Endodermal cell (in vitro differentiated cells): ENCODE measurements around the gene ANO9. TPM values are rescaled to one million over a fixed set of nuclear protein-coding genes. Genes with fewer than 3 reads are reported as not detected.

Experiments
- DNase-seq: peaks from one replicate; pipeline ENCODE4 v3.0.0-alpha.2; 2017
- H3K27ac ChIP-seq: 2 replicates; pipeline ENCODE4 v1.5.1; 2013; ENCODE audit warnings: mild to moderate bottlenecking, low read depth, low read length, moderate library complexity
- H3K27me3 ChIP-seq: 2 replicates; pipeline ENCODE4 v1.6.1; 2013; ENCODE audit warnings: mild to moderate bottlenecking, low read length, moderate library complexity; ENCODE audit not compliant: insufficient read depth, control insufficient read depth, poor library complexity, severe bottlenecking
- H3K36me3 ChIP-seq: 2 replicates; pipeline ENCODE4 v1.7.0; 2013; ENCODE audit warnings: mild to moderate bottlenecking, low read length, moderate library complexity; ENCODE audit not compliant: control insufficient read depth, insufficient read depth
- H3K4me1 ChIP-seq: one replicate; pipeline ENCODE4 v1.7.0; 2013; ENCODE audit warnings: low read length; ENCODE audit not compliant: control insufficient read depth, insufficient read depth
- H3K4me3 ChIP-seq: 2 replicates; pipeline ENCODE4 v1.5.1; 2013; ENCODE audit warnings: mild to moderate bottlenecking, low read length, moderate library complexity
- H3K9ac ChIP-seq: 2 replicates; pipeline ENCODE4 v1.6.1; 2013; ENCODE audit warnings: mild to moderate bottlenecking, low read length, moderate library complexity; ENCODE audit not compliant: poor library complexity, severe bottlenecking; ENCODE audit errors: extremely low read depth
- H3K9me3 ChIP-seq: 2 replicates; pipeline ENCODE4 v1.6.1; 2013; ENCODE audit warnings: mild to moderate bottlenecking, low read length, moderate library complexity; ENCODE audit not compliant: control insufficient read depth
- H3K27ac Mint-ChIP-seq: 2 replicates; pipeline ENCODE4 v1.8.0; 2020; ENCODE audit warnings: mixed read lengths
- H3K27me3 Mint-ChIP-seq: 2 replicates; pipeline ENCODE4 v1.8.0; 2021; ENCODE audit warnings: mild to moderate bottlenecking, mixed read lengths; ENCODE audit not compliant: insufficient read depth
- H3K36me3 Mint-ChIP-seq: 2 replicates; pipeline ENCODE4 v1.8.0; 2020; ENCODE audit warnings: low read depth, mixed read lengths
- H3K4me1 Mint-ChIP-seq: 2 replicates; pipeline ENCODE4 v1.8.0; 2020; ENCODE audit warnings: mixed read lengths
- H3K4me3 Mint-ChIP-seq: 2 replicates; pipeline ENCODE4 v1.8.0; 2020; ENCODE audit warnings: mild to moderate bottlenecking, moderate library complexity, mixed read lengths
- H3K9me3 Mint-ChIP-seq: 2 replicates; pipeline ENCODE4 v1.8.0; 2020; ENCODE audit warnings: mild to moderate bottlenecking, mixed read lengths
- WGBS, 2 experiments: methylation state at CpG; one replicate each; pipeline versions ENCODE4 v1.1.5 to v1.1.7; 2013; ENCODE audit warnings: missing lambda C conversion rate in 2 of 2, mixed read lengths in 1 of 2; ENCODE audit not compliant: insufficient coverage in 1 of 2, insufficient read length in 1 of 2; 5-methylcytosine and 5-hydroxymethylcytosine counted together
- total RNA-seq, 2 donors: library from RNA; stranded (reverse); fragmentation: NEBNext Ultra II Directional in 1 of 2; extraction: Animal tissue kit (Norgen Biotek cat#: 25700) in 1 of 2; gene quantifications; 2 replicates in 1 of 2; 3 replicates in 1 of 2; pipeline ENCODE4 v1.2.1, GENCODE V29; 2021
- TF ChIP-seq, protein P1 (sequence below): fragments of 200-600 bp; sonication (generic); conservative IDR thresholded peaks from 2 replicates; pipeline ENCODE4 v1.5.0; 2021; ENCODE audit warnings: antibody characterized with exemption, mild to moderate bottlenecking

Gene ANO9
- total RNA-seq, 2 donors from 2014 or later = 16.8 to 17.8 TPM

DNA sequence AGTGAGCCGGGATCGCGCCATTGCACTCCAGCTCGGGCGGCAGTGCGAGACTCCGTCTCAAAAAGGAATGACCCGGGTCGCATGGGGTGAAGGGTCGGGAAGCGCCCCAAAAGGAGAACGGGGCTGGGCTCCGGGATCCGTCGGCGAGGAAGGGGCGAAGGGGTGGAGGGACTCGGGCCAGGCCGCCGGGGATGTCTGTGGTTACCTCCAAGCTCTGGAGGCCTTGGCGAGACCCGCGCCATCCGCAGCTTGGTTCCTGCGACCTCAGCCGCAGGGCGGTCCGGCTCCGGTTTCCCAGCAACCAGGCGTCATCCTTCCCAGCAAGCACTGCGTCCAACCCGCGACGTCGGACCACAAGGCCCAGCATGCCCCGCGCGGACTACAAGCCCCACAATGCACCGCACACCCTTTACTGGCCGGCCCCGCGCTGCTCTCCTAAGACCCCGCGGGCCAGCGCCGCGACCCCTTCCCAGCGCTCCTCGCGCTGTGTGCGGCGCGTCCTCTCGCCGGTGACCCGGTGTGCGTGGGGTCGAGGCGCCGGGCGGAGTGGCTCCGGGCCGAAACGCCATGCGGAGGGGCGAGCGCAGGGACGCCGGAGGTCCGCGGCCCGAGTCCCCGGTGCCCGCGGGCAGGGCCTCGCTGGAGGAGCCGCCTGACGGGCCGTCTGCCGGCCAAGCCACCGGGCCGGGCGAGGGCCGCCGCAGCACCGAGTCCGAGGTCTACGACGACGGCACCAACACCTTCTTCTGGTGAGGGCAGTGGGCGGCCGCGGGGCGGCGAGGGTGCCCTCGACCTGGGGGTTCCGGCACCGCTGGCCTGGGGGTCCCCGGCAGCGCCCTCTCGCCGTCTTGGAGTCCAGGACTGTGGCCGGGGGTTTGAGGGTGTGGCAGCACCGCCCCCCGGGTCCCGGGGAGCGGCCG is 8.3 kb upstream of the ANO9 start, which contains the start of gene PTDSS2:
PTDSS2 (plus strand) TSS at position 391 of the 920 bp plus-strand sequence; CDS start at position 568, 177 bp downstream.
- TF ChIP-seq, protein P1, sequence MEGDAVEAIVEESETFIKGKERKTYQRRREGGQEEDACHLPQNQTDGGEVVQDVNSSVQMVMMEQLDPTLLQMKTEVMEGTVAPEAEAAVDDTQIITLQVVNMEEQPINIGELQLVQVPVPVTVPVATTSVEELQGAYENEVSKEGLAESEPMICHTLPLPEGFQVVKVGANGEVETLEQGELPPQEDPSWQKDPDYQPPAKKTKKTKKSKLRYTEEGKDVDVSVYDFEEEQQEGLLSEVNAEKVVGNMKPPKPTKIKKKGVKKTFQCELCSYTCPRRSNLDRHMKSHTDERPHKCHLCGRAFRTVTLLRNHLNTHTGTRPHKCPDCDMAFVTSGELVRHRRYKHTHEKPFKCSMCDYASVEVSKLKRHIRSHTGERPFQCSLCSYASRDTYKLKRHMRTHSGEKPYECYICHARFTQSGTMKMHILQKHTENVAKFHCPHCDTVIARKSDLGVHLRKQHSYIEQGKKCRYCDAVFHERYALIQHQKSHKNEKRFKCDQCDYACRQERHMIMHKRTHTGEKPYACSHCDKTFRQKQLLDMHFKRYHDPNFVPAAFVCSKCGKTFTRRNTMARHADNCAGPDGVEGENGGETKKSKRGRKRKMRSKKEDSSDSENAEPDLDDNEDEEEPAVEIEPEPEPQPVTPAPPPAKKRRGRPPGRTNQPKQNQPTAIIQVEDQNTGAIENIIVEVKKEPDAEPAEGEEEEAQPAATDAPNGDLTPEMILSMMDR = no peak
- DNase-seq = peak; percentile 99
- peak within 1 kb of the TSS; percentile 88 for H3K27ac ChIP-seq
- WGBS, 2 experiments = 2 to 5% methylated on average over 40 to 108 of the region's 108 CpGs
- peaks cover 18% of the 10 kb centered on the region for H3K36me3 ChIP-seq
- peak within 1 kb of the TSS; percentile 85 for H3K4me3 ChIP-seq
- H3K27me3 ChIP-seq = no peaks in the 10 kb centered on the region
- H3K36me3 Mint-ChIP-seq = peaks cover 20% of the 10 kb centered on the region
- H3K9me3 ChIP-seq = no peaks in the 10 kb centered on the region
- H3K4me3 Mint-ChIP-seq = peak within 1 kb of the TSS; percentile 75
- peak within 1 kb of the TSS; percentile 96 for H3K27ac Mint-ChIP-seq
- peaks cover 4% of the 10 kb centered on the region for H3K4me1 ChIP-seq
- peaks cover 12% of the 10 kb centered on the region for H3K4me1 Mint-ChIP-seq
- H3K9me3 Mint-ChIP-seq = no peaks in the 10 kb centered on the region
- H3K9ac ChIP-seq = peak within 1 kb of the TSS; percentile 77
- no peaks in the 10 kb centered on the region for H3K27me3 Mint-ChIP-seq

DNA sequence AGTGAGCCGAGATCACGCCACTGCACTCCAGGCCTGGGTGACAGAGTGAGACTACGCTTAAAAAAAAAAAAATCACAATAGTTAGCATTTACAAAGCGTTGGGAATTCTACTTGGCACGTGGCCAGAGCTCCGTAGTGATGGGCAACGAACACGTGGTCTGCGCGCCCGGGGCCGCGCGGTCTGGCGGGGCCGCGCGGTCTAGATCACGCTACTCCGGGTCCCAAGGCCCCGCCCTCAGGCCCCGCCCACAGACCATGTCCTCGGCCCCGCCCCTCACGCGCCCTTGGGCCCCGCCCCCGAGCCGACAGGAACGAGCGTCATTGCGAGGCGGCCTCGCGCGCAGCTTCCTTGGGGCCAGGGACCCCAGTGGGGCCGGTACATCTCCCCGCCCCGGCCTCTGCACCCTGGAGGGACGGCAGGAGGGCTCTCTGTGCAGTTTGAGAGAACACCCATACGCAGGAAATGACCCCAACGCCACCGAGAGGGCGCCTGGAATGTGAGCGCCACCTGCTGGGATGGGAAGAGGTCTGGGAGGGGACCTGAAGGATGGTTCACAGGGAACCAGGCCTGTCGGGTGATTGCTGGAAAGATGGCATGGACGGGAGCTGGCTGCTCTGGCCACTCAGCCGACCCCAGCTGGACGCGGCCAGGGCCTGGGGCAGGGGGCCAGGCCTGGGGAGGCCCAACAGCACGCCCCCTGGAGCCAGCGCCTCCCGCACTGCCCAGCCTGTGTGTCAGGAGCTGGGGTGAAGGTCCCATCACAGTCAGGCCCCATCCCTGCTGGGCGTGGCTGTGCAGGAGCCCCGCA is 6.3 kb upstream of the ANO9 start:
- Mint-ChIP-seq H3K36me3 (peaks cover 4% of the 10 kb centered on the region), H3K27ac (peak overlapping the region; percentile 95), H3K27me3 (peaks cover 3% of the 10 kb centered on the region), H3K4me3 (peak overlapping the region; percentile 75), H3K9me3 (no peaks in the 10 kb centered on the region), H3K4me1 (peaks cover 12% of the 10 kb centered on the region)
- H3K9me3 ChIP-seq = no peaks in the 10 kb centered on the region
- H3K27me3 ChIP-seq = no peaks in the 10 kb centered on the region
- peaks cover 6% of the 10 kb centered on the region for H3K36me3 ChIP-seq
- DNase-seq = peak; percentile 98
- 6 to 36% methylated on average over 9 to 53 of the region's 55 CpGs for WGBS, 2 experiments
- H3K4me3 ChIP-seq = peak overlapping the region; percentile 80
- TF ChIP-seq, protein P1 = peak; percentile 84
- no peak overlapping the region for H3K9ac ChIP-seq
- H3K27ac ChIP-seq = peak overlapping the region; percentile 81
- peaks cover 4% of the 10 kb centered on the region for H3K4me1 ChIP-seq

DNA sequence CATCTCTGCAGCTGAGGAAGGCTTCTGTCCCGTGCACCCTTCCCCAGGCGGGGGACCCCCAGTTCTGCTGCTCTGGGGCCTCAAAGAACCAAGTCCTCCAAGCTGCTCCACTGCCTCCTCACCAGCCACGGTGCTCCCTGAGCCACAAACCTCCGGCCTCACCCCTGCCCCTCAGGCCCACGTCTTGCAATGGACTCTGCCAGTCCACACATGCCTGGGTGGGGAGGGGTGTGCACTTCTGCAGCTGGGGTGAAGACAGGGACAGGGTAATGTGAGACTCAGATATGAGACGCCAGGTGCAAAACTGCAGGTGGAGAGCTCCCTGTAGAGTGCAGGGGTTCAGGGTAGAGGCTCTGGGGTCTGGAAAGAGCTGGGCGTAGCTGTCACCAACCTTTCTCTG is 5.1 kb upstream of the ANO9 start:
- Histone ChIP-seq H3K4me1 (peaks cover 4% of the 10 kb centered on the region), H3K9me3 (no peaks in the 10 kb centered on the region), H3K36me3 (no peaks in the 10 kb centered on the region), H3K9ac (no peak overlapping the region), H3K27me3 (no peaks in the 10 kb centered on the region), H3K4me3 (no peak overlapping the region), H3K27ac (no peak overlapping the region)
- WGBS, 2 experiments = 89 to 92% methylated on average over 5 to 7 of the region's 7 CpGs
- TF ChIP-seq, protein P1 = no peak
- H3K9me3 Mint-ChIP-seq = no peaks in the 10 kb centered on the region
- peaks cover 12% of the 10 kb centered on the region for H3K4me1 Mint-ChIP-seq
- peaks cover 3% of the 10 kb centered on the region for H3K27me3 Mint-ChIP-seq
- no peak overlapping the region for H3K4me3 Mint-ChIP-seq
- DNase-seq = no peak
- no peak overlapping the region for H3K27ac Mint-ChIP-seq
- no peaks in the 10 kb centered on the region for H3K36me3 Mint-ChIP-seq
